Rectal smooth muscle tissue (tissue), 1 donor: ENCODE measurements around the gene DGKG.

ENCODE experiments used
- H3K27ac ChIP-seq: one replicate; pipeline ENCODE4 v1.7.0; 2013; ENCODE audit warnings: low read depth, low read length, inconsistent platforms
- H3K27me3 ChIP-seq: one replicate; pipeline ENCODE4 v1.7.0; 2013; ENCODE audit warnings: low read length; ENCODE audit not compliant: control insufficient read depth, insufficient read depth
- H3K36me3 ChIP-seq: one replicate; pipeline ENCODE4 v1.7.0; 2013; ENCODE audit warnings: low read length; ENCODE audit not compliant: control insufficient read depth, insufficient read depth
- H3K4me1 ChIP-seq: one replicate; pipeline ENCODE4 v1.7.0; 2013; ENCODE audit warnings: low read length; ENCODE audit not compliant: control insufficient read depth, insufficient read depth
- H3K4me3 ChIP-seq: one replicate; pipeline ENCODE4 v1.7.0; 2013; ENCODE audit warnings: low read length
- H3K9ac ChIP-seq: one replicate; pipeline ENCODE4 v1.7.0; 2013; ENCODE audit warnings: low read length

The DGKG gene

GRCh38 chr3:186280737-186281136, 81.3 kb downstream of the DGKG start:
- no peaks in the 10 kb centered on the region for H3K36me3 ChIP-seq
- H3K9ac ChIP-seq: no peak overlapping the region
- H3K4me3 ChIP-seq: no peak overlapping the region
- no peaks in the 10 kb centered on the region for H3K27me3 ChIP-seq
- no peaks in the 10 kb centered on the region for H3K4me1 ChIP-seq
- no peak overlapping the region for H3K27ac ChIP-seq

- Histone ChIP-seq H3K27me3 (no peaks in the 10 kb centered on the region), H3K36me3 (no peaks in the 10 kb centered on the region), H3K27ac (no peak overlapping the region), H3K4me1 (no peaks in the 10 kb centered on the region), H3K9ac (no peak overlapping the region), H3K4me3 (no peak overlapping the region)
These were observed 84.6 kb downstream of the DGKG start for GRCh38 chr3:186277268-186277909.

GRCh38 chr3:186275436-186275835, 86.6 kb downstream of the DGKG start:
- no peak overlapping the region for H3K9ac ChIP-seq
- no peaks in the 10 kb centered on the region for H3K36me3 ChIP-seq
- no peak overlapping the region for H3K27ac ChIP-seq
- H3K4me1 ChIP-seq: no peaks in the 10 kb centered on the region
- H3K27me3 ChIP-seq: no peaks in the 10 kb centered on the region
- no peak overlapping the region for H3K4me3 ChIP-seq

GRCh38 chr3:186273586-186273985, 88.4 kb downstream of the DGKG start:
- Histone ChIP-seq H3K4me1 (no peaks in the 10 kb centered on the region), H3K9ac (no peak overlapping the region), H3K4me3 (no peak overlapping the region), H3K27me3 (no peaks in the 10 kb centered on the region), H3K36me3 (no peaks in the 10 kb centered on the region), H3K27ac (no peak overlapping the region)

- no peak overlapping the region for H3K4me3 ChIP-seq
- H3K36me3 ChIP-seq: no peaks in the 10 kb centered on the region
- no peak overlapping the region for H3K9ac ChIP-seq
- H3K4me1 ChIP-seq: no peaks in the 10 kb centered on the region
- H3K27ac ChIP-seq: no peak overlapping the region
- H3K27me3 ChIP-seq: no peaks in the 10 kb centered on the region
These were observed 91.3 kb downstream of the DGKG start for GRCh38 chr3:186270701-186271100.

- H3K4me3 ChIP-seq: no peak overlapping the region
- H3K27ac ChIP-seq: no peak overlapping the region
- no peaks in the 10 kb centered on the region for H3K4me1 ChIP-seq
- H3K36me3 ChIP-seq: no peaks in the 10 kb centered on the region
- H3K27me3 ChIP-seq: no peaks in the 10 kb centered on the region
- H3K9ac ChIP-seq: no peak overlapping the region
These were observed 93.2 kb downstream of the DGKG start for GRCh38 chr3:186268616-186269448.

GRCh38 chr3:186267758-186268157, 94.3 kb downstream of the DGKG start:
- H3K4me1 ChIP-seq: no peaks in the 10 kb centered on the region
- no peaks in the 10 kb centered on the region for H3K36me3 ChIP-seq
- no peak overlapping the region for H3K4me3 ChIP-seq
- no peak overlapping the region for H3K9ac ChIP-seq
- H3K27ac ChIP-seq: no peak overlapping the region
- H3K27me3 ChIP-seq: no peaks in the 10 kb centered on the region

- H3K27ac ChIP-seq: peak overlapping the region; percentile 27
- H3K4me3 ChIP-seq: no peak overlapping the region
- no peaks in the 10 kb centered on the region for H3K36me3 ChIP-seq
- no peaks in the 10 kb centered on the region for H3K27me3 ChIP-seq
- H3K4me1 ChIP-seq: no peaks in the 10 kb centered on the region
- no peak overlapping the region for H3K9ac ChIP-seq
These were observed 97.2 kb downstream of the DGKG start for GRCh38 chr3:186264608-186265400.

GRCh38 chr3:186261638-186262037, 100.4 kb downstream of the DGKG start:
- no peaks in the 10 kb centered on the region for H3K27me3 ChIP-seq
- H3K4me3 ChIP-seq: no peak overlapping the region
- H3K9ac ChIP-seq: no peak overlapping the region
- no peak overlapping the region for H3K27ac ChIP-seq
- H3K4me1 ChIP-seq: no peaks in the 10 kb centered on the region
- no peaks in the 10 kb centered on the region for H3K36me3 ChIP-seq

GRCh38 chr3:186260726-186261125, 101.3 kb downstream of the DGKG start:
- H3K27ac ChIP-seq: no peak overlapping the region
- H3K4me1 ChIP-seq: no peaks in the 10 kb centered on the region

GRCh38 chr3:186259612-186260383, 102.2 kb downstream of the DGKG start:
- H3K4me1 ChIP-seq: no peaks in the 10 kb centered on the region
- no peaks in the 10 kb centered on the region for H3K27me3 ChIP-seq
- no peaks in the 10 kb centered on the region for H3K36me3 ChIP-seq
- H3K9ac ChIP-seq: no peak overlapping the region
- H3K4me3 ChIP-seq: no peak overlapping the region
- H3K27ac ChIP-seq: no peak overlapping the region

More at GRCh38 chr3:186260726-186261125, 101.3 kb downstream of the DGKG start:
- H3K4me3 ChIP-seq: no peak overlapping the region
- H3K27me3 ChIP-seq: no peaks in the 10 kb centered on the region
- no peaks in the 10 kb centered on the region for H3K36me3 ChIP-seq
- no peak overlapping the region for H3K9ac ChIP-seq

GRCh38 chr3:186258968-186259367, 103.1 kb downstream of the DGKG start:
- no peak overlapping the region for H3K27ac ChIP-seq
- no peaks in the 10 kb centered on the region for H3K27me3 ChIP-seq
- no peak overlapping the region for H3K9ac ChIP-seq
- H3K36me3 ChIP-seq: no peaks in the 10 kb centered on the region
- H3K4me1 ChIP-seq: no peaks in the 10 kb centered on the region
- H3K4me3 ChIP-seq: no peak overlapping the region
